Stimulated activated CD8-positive, alpha-beta memory T cell treated with anti-CD3 and anti-CD28 coated beads, Interleukin-2, amount 100 ng/mL, for 1 hour (primary cell): ENCODE data around the gene SNRNP200.
"Not testable (repeated sequence)": the region's sequence is repeated elsewhere in the genome, so short reads cannot be mapped to it uniquely, and the experiment has no call there.

Source experiments
- DNase-seq, 2 donors: peaks; one replicate each; pipeline ENCODE4 v3.0.0-alpha.2; 2020; ENCODE audit warnings: low read depth in 2 of 2

SNRNP200 gene

GRCh38 chr2:96325041-96325883 lies 19.9 kb upstream of the SNRNP200 start, which contains the start of gene ITPRIPL1:
ITPRIPL1 (plus strand) TSS chr2:96325317; CDS start chr2:96325840, 523 bp downstream.
- no peak for DNase-seq

GRCh38 chr2:96324721-96325040 lies 19.3 kb upstream of the SNRNP200 start:
- DNase-seq: no peak

- DNase-seq: no peak
Measured at GRCh38 chr2:96323849-96324248, 18.5 kb upstream of the SNRNP200 start.

- no peak for DNase-seq
Measured at GRCh38 chr2:96320728-96321622, 15.6 kb upstream of the SNRNP200 start.

- no peak for DNase-seq
Measured at GRCh38 chr2:96320326-96320725, 15.0 kb upstream of the SNRNP200 start.

GRCh38 chr2:96319396-96319795 lies 14.1 kb upstream of the SNRNP200 start:
- no peak for DNase-seq

GRCh38 chr2:96318723-96319122 lies 13.4 kb upstream of the SNRNP200 start:
- DNase-seq: no peak

GRCh38 chr2:96317584-96317997 lies 12.2 kb upstream of the SNRNP200 start:
- DNase-seq: no peak

GRCh38 chr2:96316999-96317398 lies 11.7 kb upstream of the SNRNP200 start:
- DNase-seq: no peak

GRCh38 chr2:96315400-96316071 lies 10.2 kb upstream of the SNRNP200 start:
- no peak for DNase-seq

GRCh38 chr2:96315005-96315399 lies 9.7 kb upstream of the SNRNP200 start:
- DNase-seq: no peak

GRCh38 chr2:96308248-96308647 lies 2.9 kb upstream of the SNRNP200 start:
- no peak for DNase-seq

GRCh38 chr2:96306370-96306769 lies 1.0 kb upstream of the SNRNP200 start:
- DNase-seq: no peak

- no peak for DNase-seq
Measured at GRCh38 chr2:96305979-96306308, 598 bp upstream of the SNRNP200 start.

- no peak for DNase-seq
Measured at GRCh38 chr2:96304606-96305005, 740 bp downstream of the SNRNP200 start.

GRCh38 chr2:96301865-96302264 lies 3.5 kb downstream of the SNRNP200 start:
- DNase-seq: no peak

- DNase-seq: no peak
Measured at GRCh38 chr2:96296925-96297324, 8.4 kb downstream of the SNRNP200 start.

- DNase-seq: not testable (repeated sequence)
Measured at GRCh38 chr2:96294271-96294670, 11.1 kb downstream of the SNRNP200 start.

- no peak for DNase-seq
Measured at GRCh38 chr2:96291751-96292150, 13.6 kb downstream of the SNRNP200 start.

GRCh38 chr2:96287273-96287856 lies 18.0 kb downstream of the SNRNP200 start:
- DNase-seq: no peak

GRCh38 chr2:96276787-96277499 lies 28.4 kb downstream of the SNRNP200 start:
- no peak for DNase-seq
